OCI-LY3 (cell line): Measurements from ENCODE around the gene SHISAL2B.

Source experiments
- H2AFZ ChIP-seq: fragments of 200-600, 300-600 bp; shearing (Covaris generic); 2 replicates; pipeline ENCODE4 v1.6.0; 2014; ENCODE audit warnings: antibody characterized with exemption, low read depth, low read length
- H3K27ac ChIP-seq: fragments of 200-600, 300-600 bp; sonication (generic); 2 replicates; pipeline ENCODE4 v1.5.1; 2014; ENCODE audit warnings: mild to moderate bottlenecking, low read length, moderate library complexity, mixed read lengths
- H3K27me3 ChIP-seq: fragments of 200-600, 300-600 bp; sonication (generic); 2 replicates; pipeline ENCODE4 v1.6.1; 2014; ENCODE audit warnings: low read depth, low read length, mixed read lengths
- H3K36me3 ChIP-seq: fragments of 200-600, 300-600 bp; sonication (generic); replicated peaks from 2 replicates; pipeline ENCODE3; 2014; ENCODE audit warnings: low read depth, low read length, mixed read lengths
- H3K4me1 ChIP-seq: fragments of 300-600, 200-600 bp; sonication (generic); 2 replicates; pipeline ENCODE4 v1.6.1; 2014; ENCODE audit warnings: low read length, mixed read lengths
- H3K4me2 ChIP-seq: fragments of 200-600, 300-600 bp; sonication (generic); 2 replicates; pipeline ENCODE4 v1.6.1; 2014; ENCODE audit warnings: low read length, mixed read lengths
- H3K4me3 ChIP-seq: fragments of 300-600, 200-600 bp; sonication (generic); 2 replicates; pipeline ENCODE4 v1.5.1; 2014; ENCODE audit warnings: antibody characterized with exemption, mild to moderate bottlenecking, low read length, moderate library complexity
- H3K79me2 ChIP-seq: fragments of 300-600, 200-600 bp; shearing (Covaris generic); 2 replicates; pipeline ENCODE4 v1.6.1; 2014; ENCODE audit warnings: mild to moderate bottlenecking, low read length, mixed read lengths
- H3K9ac ChIP-seq: fragments of 300-600, 200-600 bp; shearing (Covaris generic); 2 replicates; pipeline ENCODE4 v1.6.0; 2014; ENCODE audit warnings: mild to moderate bottlenecking, low read length, moderate library complexity
- H3K9me3 ChIP-seq: fragments of 200-600, 300-600 bp; shearing (Covaris generic); 2 replicates; pipeline ENCODE4 v1.6.1; 2014; ENCODE audit warnings: low read length, mixed read lengths; ENCODE audit not compliant: insufficient read depth
- H4K20me1 ChIP-seq: fragments of 200-600, 300-600 bp; sonication (generic); 2 replicates; pipeline ENCODE4 v1.6.1; 2016; ENCODE audit warnings: low read length, mixed read lengths; ENCODE audit not compliant: insufficient read depth
- EZH2phosphoT487 ChIP-seq: fragments of 200-600 bp; shearing (Covaris generic); IDR thresholded peaks from 2 replicates; pipeline ENCODE4 v1.6.1; 2018; ENCODE audit warnings: antibody characterized with exemption, mixed run types, low read depth
- TF ChIP-seq, protein P1 (sequence below): fragments of 200-600, 300-600 bp; sonication (generic); IDR thresholded peaks from 2 replicates; pipeline ENCODE4 v1.5.1; 2014; ENCODE audit warnings: antibody characterized with exemption, low read length, low read depth

SHISAL2B gene

DNA sequence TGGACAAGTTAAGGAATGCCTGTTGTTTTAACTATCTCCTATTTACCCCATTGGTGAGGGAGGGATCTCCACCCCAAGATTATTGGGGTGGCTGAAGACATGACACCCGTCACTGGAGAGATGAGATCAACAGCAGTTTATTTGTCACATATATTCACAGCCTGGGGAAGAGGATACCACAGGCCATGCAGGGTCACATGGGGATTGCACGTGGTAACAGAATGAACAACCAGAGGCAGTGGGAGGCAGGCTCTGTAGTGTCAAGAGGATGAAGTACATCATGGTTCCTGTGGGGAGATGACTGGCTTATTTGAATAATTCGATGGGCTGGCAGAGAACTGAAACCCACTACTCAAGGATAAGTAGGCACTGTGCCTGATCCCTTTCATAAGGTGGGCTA is 18.6 kb upstream of the SHISAL2B start:
- no peak overlapping the region for H3K4me2 ChIP-seq
- H3K36me3 ChIP-seq: no peaks in the 10 kb centered on the region
- no peak overlapping the region for H3K27ac ChIP-seq
- no peaks in the 10 kb centered on the region for H3K27me3 ChIP-seq
- H3K4me1 ChIP-seq: peaks cover 3% of the 10 kb centered on the region; the same call in 1 of the 2 replicates
- TF ChIP-seq, protein P1, sequence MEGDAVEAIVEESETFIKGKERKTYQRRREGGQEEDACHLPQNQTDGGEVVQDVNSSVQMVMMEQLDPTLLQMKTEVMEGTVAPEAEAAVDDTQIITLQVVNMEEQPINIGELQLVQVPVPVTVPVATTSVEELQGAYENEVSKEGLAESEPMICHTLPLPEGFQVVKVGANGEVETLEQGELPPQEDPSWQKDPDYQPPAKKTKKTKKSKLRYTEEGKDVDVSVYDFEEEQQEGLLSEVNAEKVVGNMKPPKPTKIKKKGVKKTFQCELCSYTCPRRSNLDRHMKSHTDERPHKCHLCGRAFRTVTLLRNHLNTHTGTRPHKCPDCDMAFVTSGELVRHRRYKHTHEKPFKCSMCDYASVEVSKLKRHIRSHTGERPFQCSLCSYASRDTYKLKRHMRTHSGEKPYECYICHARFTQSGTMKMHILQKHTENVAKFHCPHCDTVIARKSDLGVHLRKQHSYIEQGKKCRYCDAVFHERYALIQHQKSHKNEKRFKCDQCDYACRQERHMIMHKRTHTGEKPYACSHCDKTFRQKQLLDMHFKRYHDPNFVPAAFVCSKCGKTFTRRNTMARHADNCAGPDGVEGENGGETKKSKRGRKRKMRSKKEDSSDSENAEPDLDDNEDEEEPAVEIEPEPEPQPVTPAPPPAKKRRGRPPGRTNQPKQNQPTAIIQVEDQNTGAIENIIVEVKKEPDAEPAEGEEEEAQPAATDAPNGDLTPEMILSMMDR: no peak
- no peak for TF ChIP-seq EZH2phosphoT487
- H4K20me1 ChIP-seq: no peaks in the 10 kb centered on the region
- no peak overlapping the region for H3K4me3 ChIP-seq
- no peak overlapping the region for H2AFZ ChIP-seq
- H3K79me2 ChIP-seq: no peaks in the 10 kb centered on the region
- no peak overlapping the region for H3K9ac ChIP-seq
- no peaks in the 10 kb centered on the region for H3K9me3 ChIP-seq

DNA sequence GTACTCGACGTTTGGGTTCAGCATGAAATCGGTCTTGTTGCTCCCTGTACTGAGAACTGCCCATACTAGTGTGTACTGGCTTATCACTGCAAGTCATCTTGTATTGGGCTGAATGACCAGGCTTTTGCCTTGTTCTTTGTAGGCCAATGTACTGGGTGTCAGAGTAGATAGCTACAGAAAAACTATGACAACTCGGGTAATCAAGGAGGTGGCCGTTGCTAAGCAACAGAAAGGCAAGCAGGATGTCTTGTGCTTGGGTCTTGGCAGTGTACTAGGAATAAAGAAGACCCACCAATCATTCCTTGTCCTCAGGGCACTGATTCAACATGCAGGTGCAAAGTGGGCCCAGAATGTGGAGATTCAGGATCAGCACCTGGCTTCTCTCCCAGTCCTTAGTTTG is 11.9 kb upstream of the SHISAL2B start:
- Histone ChIP-seq H3K36me3 (no peaks in the 10 kb centered on the region), H3K4me3 (no peak overlapping the region), H3K79me2 (no peaks in the 10 kb centered on the region), H2AFZ (no peak overlapping the region), H4K20me1 (no peaks in the 10 kb centered on the region), H3K4me2 (no peak overlapping the region), H3K27me3 (no peaks in the 10 kb centered on the region), H3K9ac (no peak overlapping the region), H3K27ac (no peak overlapping the region), H3K4me1 (no peaks in the 10 kb centered on the region), H3K9me3 (no peaks in the 10 kb centered on the region)
- TF ChIP-seq, protein P1: no peak
- no peak for TF ChIP-seq EZH2phosphoT487

DNA sequence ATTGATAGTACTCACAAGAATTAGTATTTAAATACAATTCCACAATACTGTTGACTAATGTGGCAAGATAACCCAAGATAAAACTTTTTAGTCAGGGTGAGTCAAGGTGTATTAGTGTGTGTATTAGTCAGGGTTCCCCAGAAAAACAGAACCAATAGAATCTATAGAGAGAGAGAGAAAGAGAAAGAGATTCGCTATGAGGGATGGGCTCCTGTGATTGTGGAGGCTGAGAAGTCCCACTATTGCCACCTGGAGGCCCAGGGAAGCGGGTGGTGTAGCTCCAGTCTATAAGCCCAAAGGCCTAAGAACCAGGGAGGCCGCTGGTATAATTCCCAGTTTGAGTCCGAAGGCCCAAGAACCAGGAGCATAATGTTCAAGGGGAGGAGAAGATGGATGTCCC is 10.0 kb upstream of the SHISAL2B start:
- H3K4me3 ChIP-seq: no peak overlapping the region
- H3K4me2 ChIP-seq: no peak overlapping the region
- no peaks in the 10 kb centered on the region for H3K4me1 ChIP-seq
- H3K79me2 ChIP-seq: no peaks in the 10 kb centered on the region
- no peak overlapping the region for H3K9ac ChIP-seq
- no peak overlapping the region for H2AFZ ChIP-seq
- TF ChIP-seq, protein P1: 0 out of 2 replicates have a peak, but pooled peaks have one; percentile 8
- no peak for TF ChIP-seq EZH2phosphoT487
- no peaks in the 10 kb centered on the region for H3K36me3 ChIP-seq
- no peaks in the 10 kb centered on the region for H3K9me3 ChIP-seq
- no peaks in the 10 kb centered on the region for H3K27me3 ChIP-seq
- no peaks in the 10 kb centered on the region for H4K20me1 ChIP-seq
- no peak overlapping the region for H3K27ac ChIP-seq

DNA sequence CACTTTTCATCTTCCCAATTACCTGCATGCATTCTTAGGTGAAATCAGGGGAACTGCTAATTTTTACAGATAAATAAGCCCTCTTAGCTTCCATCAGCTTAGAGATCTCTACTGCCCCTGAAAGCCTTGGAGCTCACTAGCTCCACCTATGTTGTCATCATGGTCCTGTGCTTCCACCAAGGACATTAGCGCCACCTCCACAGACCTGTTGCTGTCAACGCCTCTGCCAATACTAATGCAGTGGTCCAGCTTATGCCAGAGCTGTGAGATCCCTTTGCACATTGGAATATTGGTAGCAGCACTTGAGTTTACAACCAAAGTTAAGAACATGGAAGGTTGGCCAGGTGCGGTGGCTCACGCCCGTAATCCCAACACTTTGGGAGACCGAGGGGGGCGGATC is 7.7 kb upstream of the SHISAL2B start:
- H3K9ac ChIP-seq: no peak overlapping the region
- no peak overlapping the region for H3K4me2 ChIP-seq
- H4K20me1 ChIP-seq: no peaks in the 10 kb centered on the region
- no peak for TF ChIP-seq EZH2phosphoT487
- TF ChIP-seq, protein P1: no peak
- H3K4me3 ChIP-seq: no peak overlapping the region
- no peaks in the 10 kb centered on the region for H3K27me3 ChIP-seq
- H3K4me1 ChIP-seq: no peaks in the 10 kb centered on the region
- no peak overlapping the region for H2AFZ ChIP-seq
- H3K27ac ChIP-seq: no peak overlapping the region
- H3K79me2 ChIP-seq: no peaks in the 10 kb centered on the region
- no peaks in the 10 kb centered on the region for H3K9me3 ChIP-seq
- no peaks in the 10 kb centered on the region for H3K36me3 ChIP-seq
